Measurements from ENCODE around the gene HIF1A. TPM values are rescaled to one million over a fixed set of nuclear protein-coding genes. Genes with fewer than 3 reads are reported as not detected.

Gene HIF1A
- total and polyA plus RNA-seq, 2 of the 13 experiments (the other 11 are each of a cell fraction or from before 2014, with no cell fraction given) = 41.0 to 126 TPM

DNA sequence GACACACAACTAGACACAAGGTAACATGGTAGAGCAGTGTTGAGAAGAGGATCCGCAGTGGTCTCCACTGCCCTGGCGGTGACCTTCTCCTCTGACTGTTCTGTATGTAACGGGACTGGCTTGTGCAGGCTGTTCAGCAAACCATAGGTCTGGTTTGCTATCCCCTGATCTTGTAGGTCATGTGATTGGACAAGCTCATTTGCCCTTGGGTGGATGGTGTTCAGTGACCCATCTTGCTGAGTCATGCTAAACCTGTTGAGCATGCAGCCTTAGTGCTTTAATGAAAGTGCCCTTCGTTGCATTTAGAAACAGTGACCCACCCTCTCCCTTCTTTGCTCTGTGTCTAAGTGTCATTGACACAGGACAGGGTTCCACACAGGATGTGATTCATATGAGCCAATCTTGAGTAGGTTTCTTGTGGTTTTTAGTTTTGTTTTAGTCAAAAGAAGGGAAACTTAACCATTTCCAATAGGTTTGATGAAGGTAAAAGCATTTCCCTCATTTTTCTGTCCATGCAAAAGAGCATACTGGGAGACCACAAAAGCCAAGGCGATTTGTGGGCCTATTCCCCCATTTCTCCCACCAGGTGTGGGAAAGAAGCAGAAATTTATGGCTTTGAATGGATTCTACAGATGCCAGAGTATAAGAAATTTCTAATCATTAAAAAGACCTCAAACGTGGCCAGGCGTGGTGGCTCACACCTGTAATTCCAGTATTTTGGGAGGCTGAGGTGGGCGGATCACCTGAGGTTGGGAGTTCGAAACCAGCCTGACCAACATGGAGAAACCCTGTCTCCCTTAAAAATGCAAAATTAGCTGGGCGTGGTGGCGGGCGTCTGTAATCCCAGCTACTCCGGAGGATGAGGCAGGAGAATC, 32.6 kb upstream of the HIF1A start (continued):
- 0 out of 2 replicates have a peak, but pooled peaks have one; percentile 69 for TF ChIP-seq CBX5 (CRISPR knock-in tag; IDR thresholded peaks at IDR 0.05; ENCODE audit: borderline replicate concordance)
- TF ChIP-seq RELA (CRISPR knock-in tag; IDR thresholded peaks at IDR 0.05) = no peak
- TF ChIP-seq, protein P1, sequence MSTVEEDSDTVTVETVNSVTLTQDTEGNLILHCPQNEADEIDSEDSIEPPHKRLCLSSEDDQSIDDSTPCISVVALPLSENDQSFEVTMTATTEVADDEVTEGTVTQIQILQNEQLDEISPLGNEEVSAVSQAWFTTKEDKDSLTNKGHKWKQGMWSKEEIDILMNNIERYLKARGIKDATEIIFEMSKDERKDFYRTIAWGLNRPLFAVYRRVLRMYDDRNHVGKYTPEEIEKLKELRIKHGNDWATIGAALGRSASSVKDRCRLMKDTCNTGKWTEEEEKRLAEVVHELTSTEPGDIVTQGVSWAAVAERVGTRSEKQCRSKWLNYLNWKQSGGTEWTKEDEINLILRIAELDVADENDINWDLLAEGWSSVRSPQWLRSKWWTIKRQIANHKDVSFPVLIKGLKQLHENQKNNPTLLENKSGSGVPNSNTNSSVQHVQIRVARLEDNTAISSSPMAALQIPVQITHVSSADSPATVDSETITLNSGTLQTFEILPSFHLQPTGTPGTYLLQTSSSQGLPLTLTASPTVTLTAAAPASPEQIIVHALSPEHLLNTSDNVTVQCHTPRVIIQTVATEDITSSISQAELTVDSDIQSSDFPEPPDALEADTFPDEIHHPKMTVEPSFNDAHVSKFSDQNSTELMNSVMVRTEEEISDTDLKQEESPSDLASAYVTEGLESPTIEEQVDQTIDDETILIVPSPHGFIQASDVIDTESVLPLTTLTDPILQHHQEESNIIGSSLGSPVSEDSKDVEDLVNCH (CRISPR knock-in tag; IDR thresholded peaks at IDR 0.05) = no peak
- TF ChIP-seq BATF2 (CRISPR knock-in tag; IDR thresholded peaks at IDR 0.05) = no peak
- TF ChIP-seq, protein P2, sequence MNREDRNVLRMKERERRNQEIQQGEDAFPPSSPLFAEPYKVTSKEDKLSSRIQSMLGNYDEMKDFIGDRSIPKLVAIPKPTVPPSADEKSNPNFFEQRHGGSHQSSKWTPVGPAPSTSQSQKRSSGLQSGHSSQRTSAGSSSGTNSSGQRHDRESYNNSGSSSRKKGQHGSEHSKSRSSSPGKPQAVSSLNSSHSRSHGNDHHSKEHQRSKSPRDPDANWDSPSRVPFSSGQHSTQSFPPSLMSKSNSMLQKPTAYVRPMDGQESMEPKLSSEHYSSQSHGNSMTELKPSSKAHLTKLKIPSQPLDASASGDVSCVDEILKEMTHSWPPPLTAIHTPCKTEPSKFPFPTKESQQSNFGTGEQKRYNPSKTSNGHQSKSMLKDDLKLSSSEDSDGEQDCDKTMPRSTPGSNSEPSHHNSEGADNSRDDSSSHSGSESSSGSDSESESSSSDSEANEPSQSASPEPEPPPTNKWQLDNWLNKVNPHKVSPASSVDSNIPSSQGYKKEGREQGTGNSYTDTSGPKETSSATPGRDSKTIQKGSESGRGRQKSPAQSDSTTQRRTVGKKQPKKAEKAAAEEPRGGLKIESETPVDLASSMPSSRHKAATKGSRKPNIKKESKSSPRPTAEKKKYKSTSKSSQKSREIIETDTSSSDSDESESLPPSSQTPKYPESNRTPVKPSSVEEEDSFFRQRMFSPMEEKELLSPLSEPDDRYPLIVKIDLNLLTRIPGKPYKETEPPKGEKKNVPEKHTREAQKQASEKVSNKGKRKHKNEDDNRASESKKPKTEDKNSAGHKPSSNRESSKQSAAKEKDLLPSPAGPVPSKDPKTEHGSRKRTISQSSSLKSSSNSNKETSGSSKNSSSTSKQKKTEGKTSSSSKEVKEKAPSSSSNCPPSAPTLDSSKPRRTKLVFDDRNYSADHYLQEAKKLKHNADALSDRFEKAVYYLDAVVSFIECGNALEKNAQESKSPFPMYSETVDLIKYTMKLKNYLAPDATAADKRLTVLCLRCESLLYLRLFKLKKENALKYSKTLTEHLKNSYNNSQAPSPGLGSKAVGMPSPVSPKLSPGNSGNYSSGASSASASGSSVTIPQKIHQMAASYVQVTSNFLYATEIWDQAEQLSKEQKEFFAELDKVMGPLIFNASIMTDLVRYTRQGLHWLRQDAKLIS (CRISPR knock-in tag; IDR thresholded peaks at IDR 0.05) = no peak
- TF ChIP-seq ZNF644 (CRISPR knock-in tag; IDR thresholded peaks at IDR 0.05; ENCODE audit: low read depth) = peak; percentile 82
- no peak for TF ChIP-seq ATF7-NPFF (CRISPR knock-in tag; IDR thresholded peaks at IDR 0.05; ENCODE audit: low read depth)
- TF ChIP-seq ZNF782 (CRISPR knock-in tag; IDR thresholded peaks at IDR 0.05; ENCODE audit: borderline replicate concordance) = no peak
- TF ChIP-seq POLR2AphosphoS5 (IDR thresholded peaks at IDR 0.05; ENCODE audit: low read depth, low read length) = no peak
- no peak for TF ChIP-seq LRRFIP1 (CRISPR knock-in tag; conservative IDR thresholded peaks at IDR 0.05)
- no peak for TF ChIP-seq ZEB1 (IDR thresholded peaks at IDR 0.05; ENCODE audit: insufficient replicate concordance, low read depth)
- TF ChIP-seq MAFK (conservative IDR thresholded peaks at IDR 0.05 in 1 of 2, IDR thresholded peaks at IDR 0.05 in 1 of 2; ENCODE audit: low read length in 2 of 2) = peak; percentile 91 to 95
- TF ChIP-seq NFE2 (CRISPR knock-in tag; IDR thresholded peaks at IDR 0.05) = peak; percentile 92; the same call in 1 of the 2 replicates
- TF ChIP-seq, protein P3, sequence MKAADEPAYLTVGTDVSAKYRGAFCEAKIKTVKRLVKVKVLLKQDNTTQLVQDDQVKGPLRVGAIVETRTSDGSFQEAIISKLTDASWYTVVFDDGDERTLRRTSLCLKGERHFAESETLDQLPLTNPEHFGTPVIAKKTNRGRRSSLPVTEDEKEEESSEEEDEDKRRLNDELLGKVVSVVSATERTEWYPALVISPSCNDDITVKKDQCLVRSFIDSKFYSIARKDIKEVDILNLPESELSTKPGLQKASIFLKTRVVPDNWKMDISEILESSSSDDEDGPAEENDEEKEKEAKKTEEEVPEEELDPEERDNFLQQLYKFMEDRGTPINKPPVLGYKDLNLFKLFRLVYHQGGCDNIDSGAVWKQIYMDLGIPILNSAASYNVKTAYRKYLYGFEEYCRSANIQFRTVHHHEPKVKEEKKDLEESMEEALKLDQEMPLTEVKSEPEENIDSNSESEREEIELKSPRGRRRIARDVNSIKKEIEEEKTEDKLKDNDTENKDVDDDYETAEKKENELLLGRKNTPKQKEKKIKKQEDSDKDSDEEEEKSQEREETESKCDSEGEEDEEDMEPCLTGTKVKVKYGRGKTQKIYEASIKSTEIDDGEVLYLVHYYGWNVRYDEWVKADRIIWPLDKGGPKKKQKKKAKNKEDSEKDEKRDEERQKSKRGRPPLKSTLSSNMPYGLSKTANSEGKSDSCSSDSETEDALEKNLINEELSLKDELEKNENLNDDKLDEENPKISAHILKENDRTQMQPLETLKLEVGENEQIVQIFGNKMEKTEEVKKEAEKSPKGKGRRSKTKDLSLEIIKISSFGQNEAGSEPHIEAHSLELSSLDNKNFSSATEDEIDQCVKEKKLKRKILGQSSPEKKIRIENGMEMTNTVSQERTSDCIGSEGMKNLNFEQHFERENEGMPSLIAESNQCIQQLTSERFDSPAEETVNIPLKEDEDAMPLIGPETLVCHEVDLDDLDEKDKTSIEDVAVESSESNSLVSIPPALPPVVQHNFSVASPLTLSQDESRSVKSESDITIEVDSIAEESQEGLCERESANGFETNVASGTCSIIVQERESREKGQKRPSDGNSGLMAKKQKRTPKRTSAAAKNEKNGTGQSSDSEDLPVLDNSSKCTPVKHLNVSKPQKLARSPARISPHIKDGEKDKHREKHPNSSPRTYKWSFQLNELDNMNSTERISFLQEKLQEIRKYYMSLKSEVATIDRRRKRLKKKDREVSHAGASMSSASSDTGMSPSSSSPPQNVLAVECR (CRISPR knock-in tag; IDR thresholded peaks at IDR 0.05; ENCODE audit: borderline replicate concordance) = no peak

Data from HepG2 (cell line).